ENCODE data around the gene OR5K4.
"Not testable (repeated sequence)": the region's sequence is repeated elsewhere in the genome, so short reads cannot be mapped to it uniquely, and the experiment has no call there.

OR5K4 gene

DNA sequence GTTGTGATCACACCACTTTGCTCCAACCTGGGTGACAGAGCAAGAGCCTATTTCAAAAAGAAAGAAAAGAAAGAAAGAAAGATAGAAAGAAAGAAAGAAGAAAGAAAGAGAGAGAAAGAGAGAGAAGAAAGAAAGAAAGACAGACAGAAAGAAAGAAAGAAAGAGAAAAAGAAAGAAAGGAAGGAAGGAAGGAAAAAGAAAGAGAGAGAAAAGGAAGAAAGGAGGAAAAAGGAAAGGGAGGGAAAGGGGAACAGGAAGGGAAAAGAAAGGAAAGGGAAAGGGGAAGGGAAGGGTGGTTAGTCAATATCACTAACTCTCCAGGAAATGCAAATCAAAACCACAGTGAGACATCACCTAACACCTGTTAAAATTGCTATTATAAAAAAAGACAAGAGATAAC lies 18.2 kb downstream of the OR5K4 start:
- no peak for DNase-seq

GRCh38 chr3:98372445-98372844 lies 18.8 kb downstream of the OR5K4 start:
- DNase-seq, result no peak

- DNase-seq, result no peak
Measured at GRCh38 chr3:98376631-98377030, 23.0 kb downstream of the OR5K4 start.

- DNase-seq, result no peak
Measured at GRCh38 chr3:98388147-98388546, 34.5 kb downstream of the OR5K4 start.

DNA sequence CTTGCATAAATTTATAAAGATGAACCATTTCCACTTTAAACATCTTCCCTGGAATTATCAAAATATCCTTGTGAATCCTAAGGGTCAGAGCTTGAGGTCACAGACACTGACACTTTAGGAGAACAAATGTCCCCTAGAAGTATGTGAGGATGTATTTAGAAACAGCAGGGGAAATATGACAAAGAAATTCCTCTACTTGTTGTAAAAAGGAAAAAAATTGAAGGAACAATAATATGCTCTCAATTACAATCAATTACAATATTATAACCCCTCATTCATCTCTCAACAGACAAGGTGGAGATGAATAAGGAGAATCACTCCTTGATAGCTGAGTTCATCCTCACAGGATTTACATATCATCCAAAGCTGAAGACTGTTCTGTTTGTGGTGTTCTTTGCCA lies 36.7 kb downstream of the OR5K4 start, which contains the start of gene OR5K3:
Gene OR5K3 (plus strand): TSS at position 301 of the 400 bp plus-strand sequence. CDS start 0 bp downstream, at position 301.
- DNase-seq, result no peak

- DNase-seq, result no peak
Measured at GRCh38 chr3:98395101-98395500, 41.4 kb downstream of the OR5K4 start.

DNA sequence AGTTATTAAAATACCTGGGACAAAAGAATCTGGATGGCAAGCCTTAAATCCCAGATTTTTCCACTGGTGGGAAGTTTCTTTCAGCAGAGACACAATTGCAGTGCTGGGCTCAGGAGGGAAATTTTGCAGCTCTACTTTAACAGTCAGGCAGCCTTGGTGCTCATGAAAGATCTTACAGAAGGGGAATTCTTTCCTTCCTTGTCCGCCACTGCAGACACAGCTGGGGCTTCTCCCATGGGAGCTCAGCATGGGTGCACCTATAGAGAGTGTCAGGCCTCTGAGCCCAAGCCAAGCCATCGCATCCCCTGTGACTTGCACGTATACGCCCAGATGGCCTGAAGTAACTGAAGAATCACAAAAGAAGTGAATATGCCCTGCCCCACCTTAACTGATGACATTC lies 42.8 kb downstream of the OR5K4 start:
- DNase-seq, result not testable (repeated sequence)

GRCh38 chr3:98398513-98398912 lies 44.9 kb downstream of the OR5K4 start:
- DNase-seq, result no peak

GRCh38 chr3:98402507-98402906 lies 48.9 kb downstream of the OR5K4 start:
- DNase-seq, result no peak

GRCh38 chr3:98404010-98404409 lies 50.4 kb downstream of the OR5K4 start:
- DNase-seq, result no peak

Measured in activated naive CD4-positive, alpha-beta T cell treated with anti-CD3 and anti-CD28 coated beads, Interleukin-2, amount 50 U/mL, for 16 hours (primary cell).